ENCODE data around the gene LYL1. TPM values are rescaled to one million over a fixed set of nuclear protein-coding genes. Genes with fewer than 3 reads are reported as not detected.
A peak's percentile ranks its signal among the peaks of the same experiment; 100 is the strongest.

LYL1 gene
- total and polyA plus RNA-seq, 2 of the 13 experiments (the other 11 are each of a cell fraction or from before 2014, with no cell fraction given), result 0.75 to 0.92 TPM

DNA sequence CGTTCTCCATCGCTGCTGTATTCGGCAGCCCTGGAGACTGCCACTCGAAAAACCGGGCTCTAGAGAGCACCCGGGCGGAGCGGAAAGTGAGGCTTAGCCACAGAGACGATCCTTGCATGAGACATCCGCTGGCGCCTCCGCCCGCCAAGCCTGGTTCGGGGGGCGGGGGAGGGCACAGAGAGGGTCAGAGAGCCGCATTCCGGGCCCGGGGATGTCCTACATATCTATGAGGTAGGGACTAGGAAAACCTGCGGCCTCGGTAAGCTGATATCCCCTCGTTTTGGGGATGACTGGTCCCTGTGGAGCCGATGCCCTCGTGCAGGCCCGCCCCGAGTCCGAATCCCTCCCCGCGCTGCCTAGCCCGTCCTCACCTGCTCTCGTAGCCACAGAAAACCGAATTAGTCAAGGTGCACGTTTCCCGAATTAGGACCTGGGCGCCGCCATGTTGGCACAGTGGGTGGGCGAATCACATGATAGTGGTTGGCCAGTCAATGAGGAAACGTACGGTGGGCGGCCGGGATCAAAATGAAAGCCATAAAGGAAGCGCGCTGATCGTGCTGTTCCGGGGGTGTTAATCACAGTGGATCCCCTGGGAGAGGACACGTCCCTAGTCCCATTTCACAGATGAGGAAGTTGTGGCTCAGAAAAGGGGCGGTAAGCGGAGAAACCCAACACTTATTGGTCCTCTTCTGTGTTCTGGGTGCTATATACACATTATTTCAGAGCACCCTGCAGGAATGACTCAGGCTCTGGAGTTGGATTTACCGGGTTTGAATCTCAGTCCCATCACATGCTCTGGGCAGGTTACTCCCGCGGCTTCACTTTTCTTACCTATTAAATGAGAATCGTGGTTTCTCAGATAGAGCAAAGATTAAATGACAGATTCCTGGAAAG is 13.9 kb upstream of the LYL1 start, which contains the start of gene TRMT1 (continued):
- TF ChIP-seq PRDM4 (CRISPR knock-in tag; IDR thresholded peaks at IDR 0.05; ENCODE audit: borderline replicate concordance) (no peak), ZNF431 (CRISPR knock-in tag; IDR thresholded peaks at IDR 0.05; ENCODE audit: borderline replicate concordance, low read depth) (no peak), PATZ1 (CRISPR knock-in tag; IDR thresholded peaks at IDR 0.05) (peak; percentile 61), DPF2 (CRISPR knock-in tag; IDR thresholded peaks at IDR 0.05; ENCODE audit: borderline replicate concordance, low read depth) (no peak), FOSL1 (CRISPR knock-in tag; IDR thresholded peaks at IDR 0.05; ENCODE audit: borderline replicate concordance) (no peak), PHF8 (CRISPR knock-in tag; IDR thresholded peaks at IDR 0.05) (peak; percentile 79), ZNF251 (CRISPR knock-in tag; IDR thresholded peaks at IDR 0.05) (no peak), TFDP2 (CRISPR knock-in tag; IDR thresholded peaks at IDR 0.05) (no peak), CCAR2 (optimal IDR thresholded peaks at IDR 0.05; ENCODE audit: low read depth, low read length) (peak; percentile 81), BCLAF1 (IDR thresholded peaks at IDR 0.05) (no peak), ZNF766 (CRISPR knock-in tag; IDR thresholded peaks at IDR 0.05; ENCODE audit: borderline replicate concordance) (no peak), NFE2 (CRISPR knock-in tag; IDR thresholded peaks at IDR 0.05) (no peak), ETV5 (CRISPR knock-in tag; IDR thresholded peaks at IDR 0.05; ENCODE audit: borderline replicate concordance) (peak; percentile 53; the same call in 1 of the 2 replicates), SNRNP70 (IDR thresholded peaks at IDR 0.05; ENCODE audit: low read depth, low read length) (no peak), AKAP8 (CRISPR knock-in tag; IDR thresholded peaks at IDR 0.05) (no peak), ZNF616 (CRISPR knock-in tag; IDR thresholded peaks at IDR 0.05; ENCODE audit: low read depth) (no peak)
- TF ChIP-seq, protein P1, sequence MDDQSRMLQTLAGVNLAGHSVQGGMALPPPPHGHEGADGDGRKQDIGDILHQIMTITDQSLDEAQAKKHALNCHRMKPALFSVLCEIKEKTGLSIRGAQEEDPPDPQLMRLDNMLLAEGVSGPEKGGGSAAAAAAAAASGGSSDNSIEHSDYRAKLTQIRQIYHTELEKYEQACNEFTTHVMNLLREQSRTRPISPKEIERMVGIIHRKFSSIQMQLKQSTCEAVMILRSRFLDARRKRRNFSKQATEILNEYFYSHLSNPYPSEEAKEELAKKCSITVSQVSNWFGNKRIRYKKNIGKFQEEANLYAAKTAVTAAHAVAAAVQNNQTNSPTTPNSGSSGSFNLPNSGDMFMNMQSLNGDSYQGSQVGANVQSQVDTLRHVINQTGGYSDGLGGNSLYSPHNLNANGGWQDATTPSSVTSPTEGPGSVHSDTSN (CRISPR knock-in tag; IDR thresholded peaks at IDR 0.05; ENCODE audit: borderline replicate concordance), result no peak
